Measurements from ENCODE around the gene EDEM3. TPM values are rescaled to one million over a fixed set of nuclear protein-coding genes. Genes with fewer than 3 reads are reported as not detected.
A peak's percentile ranks its signal among the peaks of the same experiment; 100 is the strongest.
"Not testable (repeated sequence)": the region's sequence is repeated elsewhere in the genome, so short reads cannot be mapped to it uniquely, and the experiment has no call there.

The EDEM3 gene
- 88.4 TPM for total RNA-seq (ENCODE audit: insufficient read depth, low replicate concordance)

GRCh38 chr1:184754476-184755225 lies at the start of gene EDEM3:
EDEM3 (minus strand) TSS chr1:184754858; CDS start chr1:184754646, 212 bp downstream.
- peak; percentile 100 for DNase-seq (ENCODE audit: low spot score)

GRCh38 chr1:184804220-184804619 lies 49.6 kb upstream of the EDEM3 start:
- no peak for DNase-seq (ENCODE audit: low spot score)

GRCh38 chr1:184803180-184803492 lies 48.5 kb upstream of the EDEM3 start:
- DNase-seq (ENCODE audit: low spot score): peak; percentile 47

- peak; percentile 86 for DNase-seq (ENCODE audit: low spot score)
Observed at GRCh38 chr1:184802354-184803179, 47.9 kb upstream of the EDEM3 start.

GRCh38 chr1:184801503-184801902 lies 46.8 kb upstream of the EDEM3 start:
- no peak for DNase-seq (ENCODE audit: low spot score)

- no peak for DNase-seq (ENCODE audit: low spot score)
Observed at GRCh38 chr1:184800876-184801275, 46.2 kb upstream of the EDEM3 start.

- no peak for DNase-seq (ENCODE audit: low spot score)
Observed at GRCh38 chr1:184793967-184794366, 39.3 kb upstream of the EDEM3 start.

GRCh38 chr1:184792450-184792969 lies 37.9 kb upstream of the EDEM3 start:
- peak; percentile 65 for DNase-seq (ENCODE audit: low spot score)

- DNase-seq (ENCODE audit: low spot score): no peak
Observed at GRCh38 chr1:184791550-184791900, 36.9 kb upstream of the EDEM3 start.

- no peak for DNase-seq (ENCODE audit: low spot score)
Observed at GRCh38 chr1:184790642-184791549, 36.2 kb upstream of the EDEM3 start.

GRCh38 chr1:184789884-184790283 lies 35.2 kb upstream of the EDEM3 start:
- DNase-seq (ENCODE audit: low spot score): no peak

GRCh38 chr1:184788970-184789369 lies 34.3 kb upstream of the EDEM3 start:
- DNase-seq (ENCODE audit: low spot score): no peak

- DNase-seq (ENCODE audit: low spot score): no peak
Observed at GRCh38 chr1:184785529-184785928, 30.9 kb upstream of the EDEM3 start.

- DNase-seq (ENCODE audit: low spot score): not testable (repeated sequence)
Observed at GRCh38 chr1:184783723-184784122, 29.1 kb upstream of the EDEM3 start.

GRCh38 chr1:184781941-184782340 lies 27.3 kb upstream of the EDEM3 start:
- DNase-seq (ENCODE audit: low spot score): no peak

GRCh38 chr1:184775885-184776284 lies 21.2 kb upstream of the EDEM3 start:
- peak; percentile 27 for DNase-seq (ENCODE audit: low spot score)

- no peak for DNase-seq (ENCODE audit: low spot score)
Observed at GRCh38 chr1:184775329-184775728, 20.7 kb upstream of the EDEM3 start.

- no peak for DNase-seq (ENCODE audit: low spot score)
Observed at GRCh38 chr1:184773762-184774320, 19.2 kb upstream of the EDEM3 start.

- DNase-seq (ENCODE audit: low spot score): no peak
Observed at GRCh38 chr1:184771190-184771691, 16.6 kb upstream of the EDEM3 start.

GRCh38 chr1:184770181-184770979 lies 15.7 kb upstream of the EDEM3 start:
- peak; percentile 66 for DNase-seq (ENCODE audit: low spot score)
